Measurements from ENCODE around the gene TMEM161A.

Gene TMEM161A

GRCh38 chr19:19096641-19097627 lies 41.3 kb downstream of the TMEM161A start:
- H3K4me1 ChIP-seq (ENCODE audit: control insufficient read depth, insufficient read depth, low read length): no peaks in the 10 kb centered on the region
- H3K36me3 ChIP-seq (ENCODE audit: control insufficient read depth, insufficient read depth, low read length): peaks cover 6% of the 10 kb centered on the region
- no peak overlapping the region for H3K27ac ChIP-seq (ENCODE audit: low read depth, low read length)
- no peak overlapping the region for H3K9ac ChIP-seq (ENCODE audit: low read length)
- H3K27me3 ChIP-seq (ENCODE audit: control insufficient read depth, insufficient read depth, low read length): no peaks in the 10 kb centered on the region
- H3K4me3 ChIP-seq (ENCODE audit: low read length): no peak overlapping the region

DNA sequence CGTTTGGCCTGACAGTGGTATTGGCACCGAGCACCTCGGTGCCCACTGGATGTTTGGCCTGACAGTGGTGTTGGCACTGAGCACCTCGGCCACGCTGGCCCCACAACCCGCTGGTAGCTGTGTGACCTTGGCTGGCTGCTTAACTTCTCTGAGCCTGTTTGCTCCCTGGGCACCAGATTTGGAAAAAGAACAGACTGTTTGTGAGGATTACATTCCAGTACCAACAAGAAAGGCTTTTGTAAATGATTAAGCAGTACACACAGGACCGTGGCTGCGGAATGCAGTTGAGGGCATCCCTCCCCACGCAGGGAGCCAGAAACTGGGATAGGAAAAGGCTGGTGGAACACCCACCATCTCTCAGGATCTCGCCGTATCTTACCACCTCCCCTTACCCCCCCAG lies 42.6 kb downstream of the TMEM161A start:
- no peaks in the 10 kb centered on the region for H3K4me1 ChIP-seq (ENCODE audit: control insufficient read depth, insufficient read depth, low read length)
- no peak overlapping the region for H3K4me3 ChIP-seq (ENCODE audit: low read length)
- H3K9ac ChIP-seq (ENCODE audit: low read length): no peak overlapping the region

DNA sequence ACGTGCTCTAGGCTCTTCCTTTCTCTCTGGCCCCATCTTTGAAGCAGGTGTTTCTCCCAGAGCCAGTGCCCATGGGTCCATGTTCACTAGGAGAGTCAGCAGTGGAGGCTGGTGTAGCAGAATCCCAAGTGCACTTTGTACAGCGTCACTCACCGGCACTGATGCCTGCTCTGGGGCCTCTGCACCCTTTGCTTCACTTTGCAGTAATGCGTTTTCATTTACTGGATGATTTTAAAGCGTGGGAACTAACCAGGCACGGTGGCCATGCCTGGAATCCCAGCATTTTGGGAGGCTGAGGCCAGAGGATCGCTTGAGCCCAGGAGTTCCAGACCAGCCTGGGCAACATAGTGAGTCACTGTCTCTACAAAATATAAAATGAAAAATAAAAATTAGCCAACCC lies 43.8 kb downstream of the TMEM161A start:
- Histone ChIP-seq H3K27me3 (ENCODE audit: control insufficient read depth, insufficient read depth, low read length) (no peaks in the 10 kb centered on the region), H3K4me1 (ENCODE audit: control insufficient read depth, insufficient read depth, low read length) (no peaks in the 10 kb centered on the region), H3K36me3 (ENCODE audit: control insufficient read depth, insufficient read depth, low read length) (peaks cover 3% of the 10 kb centered on the region), H3K27ac (ENCODE audit: low read depth, low read length) (no peak overlapping the region), H3K4me3 (ENCODE audit: low read length) (no peak overlapping the region), H3K9ac (ENCODE audit: low read length) (no peak overlapping the region)

More for the DNA sequence above, 42.6 kb downstream of the TMEM161A start:
- H3K36me3 ChIP-seq (ENCODE audit: control insufficient read depth, insufficient read depth, low read length): peaks cover 3% of the 10 kb centered on the region
- H3K27ac ChIP-seq (ENCODE audit: low read depth, low read length): no peak overlapping the region
- H3K27me3 ChIP-seq (ENCODE audit: control insufficient read depth, insufficient read depth, low read length): no peaks in the 10 kb centered on the region

DNA sequence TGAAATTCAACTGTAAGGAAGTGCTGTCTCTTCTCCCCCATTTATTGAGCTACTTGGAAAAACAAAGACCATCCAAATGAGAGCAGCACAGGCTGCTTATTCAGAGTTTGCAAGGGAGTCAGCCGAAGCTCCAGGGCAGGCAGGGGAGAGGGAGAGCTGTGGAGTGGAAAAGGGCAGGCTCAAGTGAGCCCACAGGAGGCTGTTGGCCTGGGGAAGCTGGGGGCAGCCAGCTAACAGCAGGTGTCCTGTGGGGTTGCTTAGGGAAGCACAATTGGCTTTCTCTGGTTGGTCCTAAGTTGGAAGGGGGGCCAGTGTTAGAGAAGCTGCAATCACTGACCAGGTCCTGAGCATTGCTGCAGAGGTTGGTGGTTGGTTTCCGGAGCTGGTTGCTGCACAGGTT lies 50.6 kb downstream of the TMEM161A start:
- H3K27ac ChIP-seq (ENCODE audit: low read depth, low read length): no peak overlapping the region
- H3K9ac ChIP-seq (ENCODE audit: low read length): no peak overlapping the region
- no peak overlapping the region for H3K4me3 ChIP-seq (ENCODE audit: low read length)
- H3K36me3 ChIP-seq (ENCODE audit: control insufficient read depth, insufficient read depth, low read length): no peaks in the 10 kb centered on the region
- no peaks in the 10 kb centered on the region for H3K4me1 ChIP-seq (ENCODE audit: control insufficient read depth, insufficient read depth, low read length)
- no peaks in the 10 kb centered on the region for H3K27me3 ChIP-seq (ENCODE audit: control insufficient read depth, insufficient read depth, low read length)

DNA sequence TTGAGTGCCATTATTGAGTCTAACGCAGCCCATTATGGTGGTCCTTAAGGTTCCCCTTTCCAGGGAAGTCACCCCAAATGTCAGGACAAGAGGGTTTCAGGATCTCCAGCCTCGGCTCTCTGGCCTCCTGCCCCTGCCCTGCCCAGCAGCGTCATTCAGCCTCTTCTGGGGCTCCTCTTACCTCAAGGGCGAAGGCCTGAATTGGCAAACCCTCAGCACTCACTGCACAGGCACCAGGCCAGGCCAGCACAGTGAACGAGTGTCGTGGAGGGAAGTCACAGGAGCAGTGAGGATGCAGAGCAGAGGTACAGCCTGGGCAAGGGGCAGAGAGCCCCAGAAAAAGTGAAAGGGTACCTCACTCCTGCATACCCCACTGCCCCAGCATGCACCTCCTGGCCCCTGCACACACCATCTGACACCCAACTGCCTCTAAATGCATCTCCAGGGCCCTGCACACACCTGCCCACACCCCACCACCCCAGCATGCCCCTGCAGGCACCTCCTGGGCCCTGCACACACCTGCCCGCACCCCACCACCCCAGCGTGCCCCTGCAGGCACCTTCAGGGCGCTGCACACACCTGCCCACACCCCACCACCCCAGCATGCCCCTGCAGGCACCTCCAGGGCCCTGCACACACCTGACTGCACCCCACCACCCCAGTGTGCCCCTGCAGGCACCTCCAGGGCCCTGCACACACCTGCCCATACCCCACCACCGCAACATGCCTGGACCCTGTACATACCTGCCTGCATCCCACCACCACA lies 54.7 kb downstream of the TMEM161A start:
- H3K27me3 ChIP-seq (ENCODE audit: control insufficient read depth, insufficient read depth, low read length): no peaks in the 10 kb centered on the region

GRCh38 chr19:19081642-19082151 lies 56.6 kb downstream of the TMEM161A start:
- Histone ChIP-seq H3K9ac (ENCODE audit: low read length) (no peak overlapping the region), H3K4me1 (ENCODE audit: control insufficient read depth, insufficient read depth, low read length) (no peaks in the 10 kb centered on the region), H3K27me3 (ENCODE audit: control insufficient read depth, insufficient read depth, low read length) (no peaks in the 10 kb centered on the region), H3K27ac (ENCODE audit: low read depth, low read length) (no peak overlapping the region), H3K36me3 (ENCODE audit: control insufficient read depth, insufficient read depth, low read length) (no peaks in the 10 kb centered on the region), H3K4me3 (ENCODE audit: low read length) (no peak overlapping the region)

More for the DNA sequence above, 54.7 kb downstream of the TMEM161A start:
- no peak overlapping the region for H3K9ac ChIP-seq (ENCODE audit: low read length)
- no peaks in the 10 kb centered on the region for H3K4me1 ChIP-seq (ENCODE audit: control insufficient read depth, insufficient read depth, low read length)
- no peak overlapping the region for H3K27ac ChIP-seq (ENCODE audit: low read depth, low read length)
- no peaks in the 10 kb centered on the region for H3K36me3 ChIP-seq (ENCODE audit: control insufficient read depth, insufficient read depth, low read length)
- H3K4me3 ChIP-seq (ENCODE audit: low read length): no peak overlapping the region

- Histone ChIP-seq H3K4me1 (ENCODE audit: control insufficient read depth, insufficient read depth, low read length) (no peaks in the 10 kb centered on the region), H3K9ac (ENCODE audit: low read length) (no peak overlapping the region), H3K4me3 (ENCODE audit: low read length) (no peak overlapping the region), H3K27ac (ENCODE audit: low read depth, low read length) (no peak overlapping the region), H3K27me3 (ENCODE audit: control insufficient read depth, insufficient read depth, low read length) (no peaks in the 10 kb centered on the region), H3K36me3 (ENCODE audit: control insufficient read depth, insufficient read depth, low read length) (peaks cover 3% of the 10 kb centered on the region)
Observed at GRCh38 chr19:19079571-19079970, 58.7 kb downstream of the TMEM161A start.

DNA sequence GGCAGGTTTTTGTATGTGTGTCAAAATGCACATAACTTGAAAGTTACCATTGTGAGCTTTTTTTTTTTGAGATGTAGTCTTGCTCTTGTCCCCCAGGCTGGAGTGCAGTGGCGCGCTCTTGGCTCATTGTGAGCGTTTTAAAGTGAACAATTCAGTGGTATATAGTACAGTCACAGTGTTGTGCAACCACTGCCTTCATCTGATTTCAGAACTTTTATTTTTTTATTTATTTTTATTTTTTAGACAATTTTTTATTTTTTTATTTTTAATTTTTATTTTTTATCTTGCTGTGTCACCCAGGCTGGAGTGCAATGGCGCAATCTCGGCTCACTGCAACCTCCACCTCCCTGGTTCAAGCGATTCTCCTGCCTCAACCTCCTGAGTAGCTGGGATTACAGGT lies 59.5 kb downstream of the TMEM161A start:
- no peak overlapping the region for H3K4me3 ChIP-seq (ENCODE audit: low read length)
- H3K27me3 ChIP-seq (ENCODE audit: control insufficient read depth, insufficient read depth, low read length): no peaks in the 10 kb centered on the region
- H3K27ac ChIP-seq (ENCODE audit: low read depth, low read length): no peak overlapping the region
- no peak overlapping the region for H3K9ac ChIP-seq (ENCODE audit: low read length)
- no peaks in the 10 kb centered on the region for H3K4me1 ChIP-seq (ENCODE audit: control insufficient read depth, insufficient read depth, low read length)
- H3K36me3 ChIP-seq (ENCODE audit: control insufficient read depth, insufficient read depth, low read length): peaks cover 3% of the 10 kb centered on the region

DNA sequence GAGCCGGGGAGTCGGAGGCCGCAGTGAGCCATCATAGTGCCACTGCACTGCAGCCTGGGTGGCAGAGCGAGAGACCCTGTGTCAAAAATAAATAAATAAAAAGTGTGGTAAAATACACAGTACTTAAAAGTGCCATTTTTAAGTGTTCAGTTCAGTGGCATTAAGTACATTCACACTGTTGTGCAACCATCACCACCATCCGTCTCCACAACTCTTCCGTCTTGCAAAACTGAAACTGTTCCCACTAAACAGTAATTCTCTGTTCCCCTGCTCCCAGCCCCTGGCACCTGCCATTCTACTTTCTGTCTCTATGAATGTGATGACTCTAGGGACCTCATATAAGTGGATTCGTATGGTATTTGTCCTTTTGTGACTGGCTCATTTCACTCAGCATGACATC lies 61.2 kb downstream of the TMEM161A start:
- Histone ChIP-seq H3K4me1 (ENCODE audit: control insufficient read depth, insufficient read depth, low read length) (no peaks in the 10 kb centered on the region), H3K4me3 (ENCODE audit: low read length) (no peak overlapping the region), H3K27ac (ENCODE audit: low read depth, low read length) (no peak overlapping the region), H3K9ac (ENCODE audit: low read length) (no peak overlapping the region), H3K36me3 (ENCODE audit: control insufficient read depth, insufficient read depth, low read length) (peaks cover 3% of the 10 kb centered on the region), H3K27me3 (ENCODE audit: control insufficient read depth, insufficient read depth, low read length) (no peaks in the 10 kb centered on the region)

DNA sequence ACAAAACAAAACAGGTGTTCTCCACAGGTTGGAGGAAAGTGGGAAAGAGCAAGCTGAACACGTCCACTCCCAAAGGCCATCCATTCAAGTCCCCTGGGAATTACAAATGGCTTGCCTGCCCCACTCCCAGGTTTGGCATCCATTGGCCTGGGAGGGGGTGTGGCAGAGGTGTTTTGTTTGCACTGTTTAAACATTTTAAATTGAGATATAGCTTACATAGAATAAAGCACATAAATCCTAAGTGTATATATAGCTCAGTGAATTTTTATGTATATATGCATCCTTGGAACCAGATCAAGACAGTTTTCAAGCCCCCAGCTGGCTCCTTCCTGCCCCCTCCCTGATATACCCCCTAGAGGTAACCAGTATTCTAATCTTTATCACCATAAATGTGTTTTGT lies 61.8 kb downstream of the TMEM161A start:
- no peaks in the 10 kb centered on the region for H3K27me3 ChIP-seq (ENCODE audit: control insufficient read depth, insufficient read depth, low read length)
- H3K4me3 ChIP-seq (ENCODE audit: low read length): no peak overlapping the region
- no peaks in the 10 kb centered on the region for H3K4me1 ChIP-seq (ENCODE audit: control insufficient read depth, insufficient read depth, low read length)
- peaks cover 3% of the 10 kb centered on the region for H3K36me3 ChIP-seq (ENCODE audit: control insufficient read depth, insufficient read depth, low read length)
- H3K27ac ChIP-seq (ENCODE audit: low read depth, low read length): no peak overlapping the region
- no peak overlapping the region for H3K9ac ChIP-seq (ENCODE audit: low read length)

- Histone ChIP-seq H3K4me3 (ENCODE audit: low read length) (no peak overlapping the region), H3K27me3 (ENCODE audit: control insufficient read depth, insufficient read depth, low read length) (no peaks in the 10 kb centered on the region), H3K36me3 (ENCODE audit: control insufficient read depth, insufficient read depth, low read length) (peaks cover 3% of the 10 kb centered on the region), H3K4me1 (ENCODE audit: control insufficient read depth, insufficient read depth, low read length) (no peaks in the 10 kb centered on the region), H3K9ac (ENCODE audit: low read length) (no peak overlapping the region), H3K27ac (ENCODE audit: low read depth, low read length) (no peak overlapping the region)
Observed at GRCh38 chr19:19075126-19075525, 63.2 kb downstream of the TMEM161A start.

- Histone ChIP-seq H3K4me3 (ENCODE audit: low read length) (no peak overlapping the region), H3K27ac (ENCODE audit: low read depth, low read length) (no peak overlapping the region), H3K36me3 (ENCODE audit: control insufficient read depth, insufficient read depth, low read length) (peaks cover 3% of the 10 kb centered on the region), H3K4me1 (ENCODE audit: control insufficient read depth, insufficient read depth, low read length) (no peaks in the 10 kb centered on the region), H3K27me3 (ENCODE audit: control insufficient read depth, insufficient read depth, low read length) (no peaks in the 10 kb centered on the region), H3K9ac (ENCODE audit: low read length) (no peak overlapping the region)
Observed at GRCh38 chr19:19074196-19074882, 63.9 kb downstream of the TMEM161A start.

All from rectal smooth muscle tissue (tissue), 1 donor.